Suppressor macrophage treated with lipopolysaccharide for 1 hour (primary cell): ENCODE data around the gene CROCC.
"Not testable (repeated sequence)": the region's sequence is repeated elsewhere in the genome, so short reads cannot be mapped to it uniquely, and the experiment has no call there.

Source experiments
- DNase-seq, 3 donors: peaks; one replicate each; pipeline ENCODE4 v3.0.0-alpha.2; 2020 to 2022

CROCC gene

DNA sequence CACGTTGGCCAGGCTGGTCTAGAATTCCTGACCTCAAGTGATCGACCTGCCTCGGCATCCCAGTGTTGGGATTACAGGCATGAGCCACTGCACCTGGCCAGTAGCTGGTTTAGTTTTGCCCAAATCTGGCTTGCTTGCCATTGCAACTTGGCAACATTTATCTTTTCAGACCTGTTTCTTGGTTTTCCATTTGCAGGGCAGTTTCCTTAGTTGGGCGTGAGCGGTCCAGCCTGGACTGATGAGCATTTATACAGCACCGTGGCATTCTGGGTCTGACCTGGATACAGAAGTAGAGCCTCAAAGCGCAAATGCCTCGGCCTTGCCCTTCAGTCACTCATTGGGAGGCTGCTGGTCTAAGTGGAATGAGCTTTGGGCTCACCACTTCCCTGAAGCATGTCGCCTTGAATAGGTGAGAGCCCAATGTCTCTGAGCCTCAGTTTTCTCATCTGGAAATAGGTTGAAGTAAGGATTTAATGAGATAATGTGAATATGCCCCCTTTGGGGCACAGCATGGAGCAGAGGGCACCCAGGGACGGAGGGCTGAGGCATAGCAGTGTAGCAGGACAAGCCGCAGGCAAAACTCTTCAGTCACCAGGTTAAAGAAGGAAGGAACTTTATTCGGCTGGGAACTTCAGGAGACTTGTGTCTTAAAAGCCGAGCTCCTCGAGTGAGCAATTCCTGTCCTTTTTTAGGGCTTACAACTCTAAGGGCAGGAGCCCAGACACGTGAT is 2.6 kb upstream of the CROCC start:
- not testable (repeated sequence) for DNase-seq

DNA sequence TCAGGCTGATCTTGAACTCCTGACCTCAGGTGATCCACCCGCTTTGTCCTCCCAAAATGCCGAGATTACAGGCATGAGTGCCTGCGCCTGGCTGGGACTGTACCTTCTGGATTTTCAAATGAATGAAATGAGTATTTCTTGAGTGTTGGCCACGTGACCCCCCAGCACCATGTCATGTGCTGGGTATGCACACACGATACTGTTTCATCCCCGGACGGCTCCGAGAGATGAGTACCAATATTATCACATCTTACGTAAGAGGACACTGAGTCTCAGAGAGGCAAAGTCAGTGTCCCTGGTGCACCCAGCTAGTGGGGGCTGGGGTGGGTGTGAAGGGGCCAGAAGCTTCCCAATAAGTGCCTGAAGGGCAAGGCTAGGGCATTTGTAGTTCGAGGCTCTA is 780 bp upstream of the CROCC start:
- DNase-seq: no peak

DNA sequence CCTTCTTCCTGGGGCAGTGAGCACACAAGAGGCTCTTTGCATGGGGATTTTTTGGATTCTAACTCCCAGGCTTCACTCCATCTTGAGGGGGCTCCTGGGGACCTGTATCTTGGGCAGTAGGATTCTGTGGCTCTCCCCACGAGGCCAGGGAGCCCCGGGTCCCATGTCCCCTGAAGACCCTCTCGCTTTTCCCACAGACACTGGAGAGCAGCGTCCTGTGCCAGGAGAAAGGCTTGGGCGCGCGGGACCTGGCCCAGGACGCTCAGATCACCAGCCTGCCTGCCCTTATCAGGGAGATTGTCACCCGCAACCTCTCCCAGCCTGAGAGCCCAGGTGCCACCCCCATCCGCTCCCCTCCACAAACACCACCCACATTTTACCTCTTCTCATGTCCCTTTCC is 735 bp downstream of the CROCC start:
- DNase-seq: no peak

DNA sequence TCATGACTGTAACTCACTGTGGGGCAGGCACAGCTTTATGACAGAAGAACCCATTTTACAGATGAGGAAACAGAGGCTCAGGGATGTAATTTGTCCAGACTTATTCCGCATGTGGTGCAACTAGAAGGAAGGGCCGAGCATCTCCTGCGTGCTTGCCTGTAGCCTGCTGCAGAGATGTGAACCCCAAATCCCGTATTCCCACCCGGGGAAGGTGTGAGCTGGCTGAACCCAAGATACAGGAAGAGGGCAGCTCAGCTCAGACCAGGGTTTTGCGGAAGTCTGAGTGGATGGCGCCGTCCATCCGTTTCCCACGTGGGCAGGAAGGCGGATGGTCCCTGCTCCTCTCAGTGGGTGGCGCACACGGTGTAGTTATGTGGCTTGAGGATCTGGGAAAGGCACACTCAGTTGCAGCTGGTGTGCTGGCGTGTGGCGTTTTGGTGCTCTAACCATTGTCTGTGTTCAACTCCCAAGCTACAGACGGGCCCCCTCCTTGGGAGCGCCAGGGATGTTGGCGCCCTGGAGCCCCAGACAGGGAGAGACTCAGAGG is 1.2 kb downstream of the CROCC start:
- DNase-seq: no peak

DNA sequence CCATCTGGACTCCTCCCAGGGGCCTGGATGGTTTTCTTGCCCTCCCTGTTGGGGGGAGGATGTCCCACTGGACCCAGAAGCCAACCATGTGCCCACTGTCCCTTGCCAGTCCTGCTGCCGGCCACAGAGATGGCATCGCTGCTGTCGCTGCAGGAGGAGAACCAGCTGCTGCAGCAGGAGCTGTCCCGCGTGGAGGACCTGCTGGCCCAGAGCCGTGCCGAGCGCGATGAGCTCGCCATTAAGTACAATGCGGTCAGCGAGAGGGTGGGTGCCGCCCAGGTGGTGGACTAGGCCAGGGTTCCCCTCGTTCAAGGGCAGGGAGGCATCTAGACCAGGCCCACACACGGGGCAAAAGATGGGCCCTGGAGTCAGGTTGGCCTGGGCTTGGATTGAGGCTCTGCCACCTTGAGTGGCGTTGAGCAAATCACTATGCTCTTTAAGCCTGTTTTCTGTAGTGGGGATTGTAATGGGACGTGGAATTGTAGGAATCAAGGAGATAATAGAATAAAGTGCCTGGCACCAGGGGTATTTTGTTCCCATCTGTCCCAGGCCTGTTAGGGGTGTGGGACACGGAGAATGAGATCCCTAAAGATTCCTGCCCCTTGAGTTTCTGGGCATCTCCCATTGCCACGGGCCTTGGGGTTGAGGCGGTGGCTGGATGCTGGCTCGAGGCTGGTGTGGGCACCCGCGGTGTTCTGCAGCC is 2.6 kb downstream of the CROCC start:
- no peak for DNase-seq

DNA sequence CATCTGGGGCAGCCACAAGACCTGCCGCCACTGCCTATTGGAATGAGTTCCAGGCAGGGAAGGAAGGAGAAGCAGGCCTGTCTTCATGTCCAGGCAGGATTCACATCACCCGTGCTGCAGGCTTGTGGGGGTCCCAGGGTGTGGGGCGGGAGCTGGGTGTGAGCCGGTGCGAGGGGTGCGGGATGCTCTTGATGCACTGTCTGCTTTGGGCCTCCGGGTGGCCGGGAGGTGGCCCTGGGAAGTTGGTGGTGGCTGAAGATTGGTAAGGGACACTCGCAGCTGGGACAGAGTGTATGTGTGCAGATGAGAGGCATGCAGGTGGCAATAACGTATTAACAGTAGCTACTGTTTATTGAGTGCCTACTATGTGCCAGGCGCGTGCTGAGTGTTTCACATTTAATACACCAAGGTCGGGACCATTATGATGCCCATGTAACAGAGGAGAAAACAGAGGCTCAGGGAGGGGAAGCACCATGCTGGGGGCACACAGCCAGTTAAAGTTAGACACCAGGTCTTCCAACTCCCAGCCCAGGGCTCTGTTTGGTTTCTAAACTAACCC is 3.3 kb downstream of the CROCC start:
- no peak for DNase-seq

DNA sequence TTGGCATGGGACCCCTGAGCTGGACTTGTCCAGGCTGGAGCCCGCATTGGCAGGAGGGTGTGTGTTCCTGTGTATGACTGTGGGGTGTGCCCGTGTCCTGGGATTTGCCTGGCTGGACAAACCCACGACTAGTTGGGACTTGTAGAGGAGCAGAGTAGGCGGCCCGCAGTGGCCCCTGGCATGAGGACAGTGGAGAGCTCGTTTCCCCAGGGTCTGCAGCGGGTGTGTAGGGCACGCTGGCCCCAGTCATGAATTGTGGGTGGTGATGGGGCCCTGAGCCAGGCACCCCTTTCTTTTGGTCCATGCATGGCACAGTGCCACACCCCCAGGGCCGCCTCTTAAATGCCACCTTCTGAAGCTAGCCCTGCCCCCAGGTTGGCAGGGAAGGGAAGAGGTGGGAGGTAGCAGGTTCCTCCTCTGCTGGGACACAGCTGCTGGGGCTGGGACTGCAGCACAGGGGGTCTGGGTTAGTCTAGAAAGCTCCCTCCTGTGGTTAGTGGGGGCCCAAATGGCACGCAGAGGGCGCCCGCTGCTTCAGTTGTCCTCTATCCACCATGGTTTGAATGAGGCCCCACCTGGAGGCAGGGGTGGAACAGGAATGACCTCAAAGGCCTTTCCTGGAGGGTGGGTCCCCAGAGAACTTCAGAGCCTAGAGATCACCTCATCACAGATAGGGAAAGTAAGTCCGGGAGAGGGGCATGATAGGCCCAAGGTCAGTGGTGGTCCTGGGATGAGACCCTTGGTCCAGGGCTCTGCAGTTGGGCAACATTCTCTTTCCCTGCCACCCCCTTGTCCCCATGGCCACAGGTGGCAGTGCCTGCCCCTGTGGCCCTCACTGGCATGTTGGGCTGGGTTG is 4.1 kb downstream of the CROCC start:
- no peak for DNase-seq

DNA sequence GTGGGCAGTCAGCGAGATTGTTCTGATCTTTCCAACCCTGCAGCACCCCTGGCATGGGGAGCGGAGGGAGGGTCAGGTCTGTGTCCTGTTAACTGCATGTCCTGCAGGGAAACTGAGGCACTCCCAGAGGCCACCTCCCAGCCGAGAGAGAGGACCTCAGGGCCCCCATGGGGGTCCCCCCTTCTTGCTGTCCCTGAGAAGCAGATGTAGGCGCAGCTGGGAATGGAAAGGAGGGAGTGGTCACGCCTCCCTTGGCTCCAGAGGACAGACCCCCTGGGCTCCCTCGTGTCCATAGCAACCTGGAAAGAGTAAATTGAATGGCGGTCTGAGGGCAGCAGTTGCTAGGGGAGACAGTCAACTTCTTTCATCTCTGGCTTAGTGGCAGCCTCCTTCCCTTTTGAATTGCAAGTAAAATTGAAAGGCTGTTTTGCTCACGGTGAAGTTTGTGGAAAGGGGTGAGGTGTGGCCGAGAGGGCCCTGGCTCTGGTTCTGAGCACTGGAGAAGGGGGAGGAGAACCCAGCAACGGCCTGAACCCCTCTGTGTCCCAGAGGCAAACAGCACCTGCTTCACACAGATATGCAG is 4.9 kb downstream of the CROCC start:
- DNase-seq: no peak

DNA sequence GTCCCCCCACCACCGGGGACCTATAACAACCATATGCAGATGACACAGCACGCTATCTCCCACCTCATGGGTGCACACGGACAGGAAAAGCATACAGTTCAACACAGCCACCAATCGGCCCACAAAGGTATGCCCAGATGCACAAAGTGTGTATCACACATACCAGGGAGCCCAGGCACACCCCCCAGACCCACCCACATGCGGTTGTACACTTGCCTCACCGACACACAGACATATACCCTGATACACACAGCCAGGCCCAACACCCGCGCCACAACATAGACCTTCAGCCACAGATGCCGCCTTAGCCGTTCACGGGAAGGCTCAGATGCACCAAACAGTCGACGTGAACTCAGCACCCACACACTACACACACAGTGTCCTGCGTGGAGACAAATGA is 5.5 kb downstream of the CROCC start:
- DNase-seq: no peak

DNA sequence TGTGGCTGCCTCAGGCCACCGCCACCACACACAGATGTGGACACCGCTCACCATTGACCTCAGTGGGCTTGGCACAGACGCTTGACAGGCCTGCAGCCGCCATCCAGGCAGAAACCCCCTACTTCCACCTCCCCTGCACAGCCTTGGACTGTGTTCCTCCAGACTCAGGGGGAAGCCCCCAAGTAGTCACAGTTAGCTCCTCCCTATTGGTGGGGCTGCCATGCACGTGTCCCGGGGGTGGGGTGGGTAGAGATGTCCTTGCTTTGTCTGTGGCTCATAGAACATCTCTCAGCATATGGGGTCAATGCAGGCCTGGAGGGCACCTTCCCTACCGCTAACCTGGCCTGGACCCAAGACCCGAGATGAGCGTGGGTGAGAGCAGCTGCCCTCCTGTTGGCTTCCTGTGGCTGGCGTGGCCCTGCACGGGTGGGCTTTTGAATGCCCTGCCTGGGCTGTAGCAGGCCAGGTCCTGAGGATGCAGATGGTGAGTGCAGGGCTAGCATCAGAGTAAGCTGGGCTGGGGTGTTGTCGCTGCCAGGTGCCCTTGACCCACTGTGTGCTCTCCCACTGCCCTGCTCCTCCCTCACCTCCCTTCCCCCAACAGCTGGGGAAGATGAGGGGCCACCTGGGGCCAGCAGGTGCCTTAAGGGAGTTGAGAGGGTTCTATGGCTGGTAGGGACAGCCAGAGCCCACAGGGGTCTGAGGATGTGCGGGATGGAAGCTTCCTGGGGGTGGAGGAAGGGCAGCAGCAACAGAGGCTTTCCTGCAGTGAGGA is 6.2 kb downstream of the CROCC start:
- peak in 2 of 3 donors; percentile 30 to 36 for DNase-seq

DNA sequence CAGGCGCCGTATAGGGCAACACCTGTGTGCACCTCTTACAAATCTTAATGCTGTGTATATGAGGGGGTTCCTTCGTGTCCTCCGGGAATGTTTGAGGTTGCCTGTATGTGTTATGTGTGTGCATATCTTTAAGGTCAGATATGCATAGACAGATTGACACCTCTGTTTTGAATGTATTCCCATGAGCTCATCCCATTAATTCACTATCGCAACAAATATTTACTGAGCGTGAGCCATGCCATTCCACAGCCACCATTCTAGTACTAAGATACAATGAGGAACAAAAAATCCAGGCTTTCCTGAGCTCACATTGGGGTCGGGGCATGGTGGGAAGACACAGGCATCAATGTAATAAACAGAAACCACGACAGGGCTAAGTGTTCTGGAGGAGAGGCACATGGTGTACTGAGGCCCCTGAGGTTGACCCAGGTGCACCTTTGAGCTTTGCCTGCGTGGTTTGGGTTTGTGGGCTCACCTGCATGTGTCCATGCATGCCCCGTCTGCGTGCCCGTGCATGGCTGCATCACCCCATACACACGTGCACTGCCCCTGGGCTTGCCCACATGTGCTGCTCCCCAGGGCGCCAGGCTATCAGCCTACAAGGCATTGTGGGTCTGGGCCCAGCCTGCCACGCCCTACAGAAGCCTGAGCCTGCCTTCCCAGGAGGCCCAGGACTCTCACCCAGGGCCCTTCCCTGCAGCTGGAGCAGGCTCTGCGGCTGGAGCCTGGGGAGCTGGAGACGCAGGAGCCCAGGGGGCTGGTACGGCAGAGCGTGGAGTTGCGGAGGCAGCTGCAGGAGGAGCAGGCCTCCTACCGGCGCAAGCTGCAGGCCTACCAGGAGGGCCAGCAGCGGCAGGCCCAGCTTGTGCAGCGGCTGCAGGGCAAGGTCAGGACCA is 7.7 kb downstream of the CROCC start:
- not testable (repeated sequence) for DNase-seq

DNA sequence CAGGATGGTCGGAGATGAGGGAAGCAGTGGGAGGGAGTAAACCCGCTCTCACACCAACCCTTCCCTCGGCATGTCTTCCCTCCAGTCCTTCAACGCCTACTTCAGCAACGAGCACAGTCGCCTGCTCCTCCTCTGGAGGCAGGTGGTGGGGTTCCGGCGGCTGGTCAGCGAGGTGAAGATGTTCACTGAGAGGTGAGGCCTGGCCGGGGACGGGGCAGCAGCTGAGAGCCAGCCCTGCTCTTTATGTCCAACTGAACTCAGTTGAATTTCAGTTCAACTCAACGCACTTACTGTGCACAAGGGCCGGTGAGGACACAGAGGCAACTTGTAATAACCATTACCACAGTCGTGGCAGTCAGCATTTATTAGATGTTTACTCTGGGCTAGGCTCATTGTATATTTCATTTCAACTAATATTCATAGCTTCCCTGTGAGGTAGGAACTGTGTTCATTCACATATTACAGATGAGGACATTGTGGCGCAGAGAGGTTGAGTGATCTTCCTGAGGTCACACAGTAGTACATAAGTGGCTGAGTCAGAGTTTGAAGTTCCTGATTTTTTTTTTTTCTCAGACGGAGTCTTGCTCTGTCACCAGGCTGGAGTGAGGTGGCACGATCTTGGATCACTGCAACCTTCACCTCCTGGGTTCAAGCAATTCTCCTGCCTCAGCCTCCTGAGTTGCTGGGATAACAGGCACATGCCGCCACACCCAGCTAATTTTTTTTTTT is 9.6 kb downstream of the CROCC start:
- DNase-seq: peak; percentile 53 to 65 (median 55)

DNA sequence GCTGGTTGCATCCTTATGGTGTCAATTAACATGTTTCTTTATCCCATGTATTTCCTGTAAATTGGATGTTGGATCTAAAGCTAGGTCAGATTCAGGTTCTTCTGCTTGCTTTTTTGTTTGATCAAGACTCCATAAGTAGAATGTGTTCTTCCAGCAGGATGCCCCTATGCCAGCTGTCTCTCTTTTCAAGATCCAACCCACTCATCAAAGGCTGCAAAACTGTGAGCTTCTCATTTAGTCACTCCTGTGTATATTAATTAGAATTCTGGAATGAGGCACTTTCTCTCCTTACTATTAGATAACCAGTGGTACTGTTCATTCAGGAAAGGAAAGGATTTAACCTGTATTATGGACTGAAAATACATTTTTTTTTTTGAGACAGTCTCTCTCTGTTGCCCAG is 12.2 kb downstream of the CROCC start:
- DNase-seq: not testable (repeated sequence)

DNA sequence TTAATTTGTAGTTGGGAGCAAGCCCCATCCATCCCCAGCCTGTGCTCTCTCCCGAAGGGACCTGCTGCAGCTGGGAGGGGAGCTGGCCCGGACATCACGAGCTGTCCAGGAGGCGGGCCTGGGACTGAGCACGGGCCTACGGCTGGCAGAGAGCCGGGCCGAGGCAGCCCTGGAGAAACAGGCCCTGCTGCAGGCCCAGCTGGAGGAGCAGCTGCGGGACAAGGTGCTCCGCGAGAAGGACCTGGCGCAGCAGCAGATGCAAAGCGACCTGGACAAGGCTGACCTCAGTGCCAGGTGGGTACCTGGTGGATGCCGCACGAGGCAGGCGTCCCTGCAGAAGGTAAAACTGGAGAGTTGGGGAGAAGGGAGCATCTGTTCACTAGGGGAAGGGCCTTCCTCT is 14.8 kb downstream of the CROCC start:
- DNase-seq: not testable (repeated sequence)

DNA sequence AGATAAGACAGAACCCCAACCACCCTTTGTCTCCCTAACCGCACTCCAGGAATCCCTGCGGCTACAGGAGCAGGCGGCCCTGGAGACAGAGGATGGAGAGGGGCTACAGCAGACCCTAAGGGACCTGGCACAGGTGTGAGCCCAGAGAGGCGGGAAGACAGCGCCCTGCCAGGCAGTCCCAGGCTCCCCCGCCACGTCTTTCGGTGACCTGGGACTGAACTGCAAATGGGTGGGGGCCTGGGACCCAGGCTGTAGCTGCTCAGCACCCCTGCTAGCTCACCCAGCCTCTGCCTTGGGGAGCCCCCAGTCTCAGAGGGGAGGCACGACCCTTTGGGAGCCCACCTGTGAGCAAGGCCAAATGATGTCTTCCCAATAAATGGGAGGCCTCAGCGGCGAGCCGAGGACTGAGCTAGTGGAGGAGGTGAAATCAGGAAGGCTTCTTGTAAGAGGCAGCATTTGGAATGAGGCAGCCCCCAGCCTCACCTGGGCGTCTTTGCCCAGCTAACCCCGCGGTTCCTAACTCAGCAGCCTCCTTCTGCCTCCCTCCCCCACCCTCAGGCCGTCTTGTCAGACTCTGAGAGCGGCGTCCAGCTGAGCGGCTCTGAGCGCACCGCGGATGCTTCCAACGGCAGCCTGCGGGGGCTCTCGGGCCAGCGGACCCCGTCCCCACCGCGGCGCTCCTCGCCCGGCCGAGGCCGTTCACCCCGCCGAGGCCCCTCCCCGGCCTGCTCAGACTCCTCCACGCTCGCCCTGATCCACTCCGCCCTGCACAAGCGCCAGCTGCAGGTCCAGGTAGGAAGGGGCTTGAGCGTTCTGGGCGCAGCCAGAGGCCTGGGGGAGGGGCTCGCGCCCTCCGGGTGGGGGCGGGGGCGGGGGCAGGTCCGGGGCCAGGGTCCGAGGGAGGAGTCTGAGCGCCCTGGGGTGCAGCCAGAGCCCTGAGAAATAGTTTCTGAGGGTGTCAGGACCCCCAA is 16.9 kb downstream of the CROCC start:
- DNase-seq: no peak

DNA sequence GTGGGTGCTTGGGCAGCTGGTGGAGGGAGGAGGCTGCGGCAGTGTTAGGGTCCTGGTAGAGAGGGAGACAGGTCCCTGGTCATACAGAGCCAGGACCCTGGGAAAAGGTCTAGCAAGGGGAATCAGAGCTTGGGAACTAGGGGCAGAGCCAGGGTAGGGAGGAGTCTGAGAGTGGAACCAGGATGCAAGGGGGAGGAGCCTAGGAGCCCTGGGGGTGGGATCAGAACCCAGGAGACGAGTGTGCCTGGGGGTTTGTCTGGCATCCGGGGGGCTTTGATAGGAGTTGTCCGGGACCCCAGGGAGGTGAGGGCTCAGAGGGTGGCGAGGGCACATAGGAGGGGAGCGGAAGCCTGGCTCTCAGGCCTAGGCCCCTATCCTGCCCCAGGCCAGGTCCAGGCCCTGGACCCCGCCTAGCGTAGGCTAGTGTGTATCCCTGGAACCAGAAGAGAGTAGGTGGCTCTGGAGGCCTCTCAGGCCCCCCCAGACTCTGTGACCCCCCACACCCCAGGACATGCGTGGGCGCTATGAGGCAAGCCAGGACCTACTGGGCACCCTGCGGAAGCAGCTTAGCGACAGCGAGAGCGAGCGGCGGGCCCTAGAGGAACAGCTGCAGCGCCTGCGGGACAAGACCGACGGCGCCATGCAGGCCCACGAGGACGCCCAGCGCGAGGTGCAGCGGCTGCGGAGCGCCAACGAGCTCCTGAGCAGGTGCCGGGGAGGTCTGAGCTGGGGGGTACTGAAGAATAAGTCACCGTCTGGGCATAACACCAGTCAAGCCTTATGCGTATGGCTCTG is 17.9 kb downstream of the CROCC start:
- DNase-seq: not testable (repeated sequence)

DNA sequence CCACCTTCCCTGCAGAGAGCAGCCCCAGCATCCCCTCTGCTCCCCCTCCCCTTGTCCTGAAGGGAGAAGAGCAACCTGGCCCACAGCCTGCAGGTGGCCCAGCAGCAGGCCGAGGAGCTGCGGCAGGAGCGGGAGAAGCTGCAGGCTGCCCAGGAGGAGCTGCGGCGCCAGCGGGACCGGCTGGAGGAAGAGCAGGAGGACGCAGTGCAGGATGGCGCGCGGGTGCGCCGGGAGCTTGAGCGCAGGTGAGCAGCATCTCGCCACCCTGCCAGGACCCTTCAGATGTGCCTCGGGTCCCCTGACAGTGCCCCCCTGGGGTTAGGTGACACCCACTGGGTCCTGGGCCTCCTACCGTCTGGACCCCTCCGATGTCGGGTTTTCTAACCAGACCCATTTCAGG is 22.3 kb downstream of the CROCC start:
- DNase-seq: no peak

DNA sequence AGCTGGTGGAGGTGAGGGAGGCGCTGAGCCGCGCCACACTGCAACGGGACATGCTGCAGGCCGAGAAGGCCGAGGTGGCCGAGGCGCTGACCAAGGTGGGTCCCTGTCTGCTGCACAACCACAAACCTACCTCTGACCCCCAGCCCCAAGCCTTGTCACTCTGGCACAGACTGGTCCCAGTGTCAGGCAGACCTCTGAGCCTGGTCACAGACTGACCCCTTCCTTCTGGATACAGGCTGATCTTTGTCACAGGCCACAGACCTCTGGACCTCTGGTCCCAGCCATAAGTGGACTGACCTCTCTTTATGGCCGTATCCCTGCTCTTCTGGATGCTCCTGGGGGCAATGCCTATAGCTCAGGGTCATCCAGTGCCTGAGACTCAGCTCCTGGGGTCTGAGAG is 23.8 kb downstream of the CROCC start:
- not testable (repeated sequence) for DNase-seq
